OCI-LY3 (cell line): ENCODE data around the gene FCHSD2.

Experiments used
- EZH2phosphoT487 ChIP-seq: fragments of 200-600 bp; shearing (Covaris generic); IDR thresholded peaks from 2 replicates; pipeline ENCODE4 v1.6.1; 2018; ENCODE audit warnings: antibody characterized with exemption, mixed run types, low read depth
- TF ChIP-seq, protein P1 (sequence below): fragments of 200-600, 300-600 bp; sonication (generic); IDR thresholded peaks from 2 replicates; pipeline ENCODE4 v1.5.1; 2014; ENCODE audit warnings: antibody characterized with exemption, low read length, low read depth

DNA sequence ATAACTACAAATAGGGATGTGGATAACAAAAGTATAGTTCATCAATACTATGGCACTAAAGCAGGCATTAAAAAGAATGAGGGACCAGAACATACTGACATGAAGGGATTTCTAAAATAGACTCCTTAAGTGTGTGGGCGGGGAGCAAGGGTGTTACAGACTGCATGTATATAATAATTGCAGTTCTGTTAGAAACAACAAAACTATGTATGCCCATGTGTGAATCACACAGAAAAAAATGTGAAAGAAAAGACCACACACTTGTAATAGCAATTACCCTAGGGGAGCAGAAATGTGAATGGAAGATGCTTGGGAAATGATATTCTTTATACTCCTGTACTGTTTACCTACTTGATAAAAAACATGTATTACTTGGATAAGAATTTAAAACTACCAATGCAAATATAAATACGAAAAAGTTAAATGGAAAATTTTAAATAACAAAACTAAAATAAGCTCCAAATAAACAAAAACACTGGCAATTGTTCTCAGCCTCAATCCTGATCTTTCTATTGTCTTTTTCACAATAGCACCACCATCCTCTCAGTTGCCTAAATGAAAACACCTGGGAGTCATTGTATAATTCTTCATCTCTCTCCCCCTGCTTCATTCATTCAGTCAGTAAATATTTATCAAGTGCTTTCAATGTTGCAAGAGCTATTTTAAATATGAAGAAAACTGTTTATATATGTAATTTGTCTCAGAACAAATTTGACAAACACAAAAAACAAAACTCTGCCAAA is 129.8 kb downstream of the FCHSD2 start:
- TF ChIP-seq, protein P1, sequence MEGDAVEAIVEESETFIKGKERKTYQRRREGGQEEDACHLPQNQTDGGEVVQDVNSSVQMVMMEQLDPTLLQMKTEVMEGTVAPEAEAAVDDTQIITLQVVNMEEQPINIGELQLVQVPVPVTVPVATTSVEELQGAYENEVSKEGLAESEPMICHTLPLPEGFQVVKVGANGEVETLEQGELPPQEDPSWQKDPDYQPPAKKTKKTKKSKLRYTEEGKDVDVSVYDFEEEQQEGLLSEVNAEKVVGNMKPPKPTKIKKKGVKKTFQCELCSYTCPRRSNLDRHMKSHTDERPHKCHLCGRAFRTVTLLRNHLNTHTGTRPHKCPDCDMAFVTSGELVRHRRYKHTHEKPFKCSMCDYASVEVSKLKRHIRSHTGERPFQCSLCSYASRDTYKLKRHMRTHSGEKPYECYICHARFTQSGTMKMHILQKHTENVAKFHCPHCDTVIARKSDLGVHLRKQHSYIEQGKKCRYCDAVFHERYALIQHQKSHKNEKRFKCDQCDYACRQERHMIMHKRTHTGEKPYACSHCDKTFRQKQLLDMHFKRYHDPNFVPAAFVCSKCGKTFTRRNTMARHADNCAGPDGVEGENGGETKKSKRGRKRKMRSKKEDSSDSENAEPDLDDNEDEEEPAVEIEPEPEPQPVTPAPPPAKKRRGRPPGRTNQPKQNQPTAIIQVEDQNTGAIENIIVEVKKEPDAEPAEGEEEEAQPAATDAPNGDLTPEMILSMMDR, result no peak
- TF ChIP-seq EZH2phosphoT487, result no peak
